ENCODE measurements around the gene MRGPRE.

MRGPRE gene

GRCh38 chr11:3200388-3201111, 31.7 kb downstream of the MRGPRE start:
- POLR2A ChIA-PET = no interaction called here
- no peak for TF ChIP-seq HDGF (IDR thresholded peaks at IDR 0.05; ENCODE audit: borderline replicate concordance)
- no peak for TF ChIP-seq L3MBTL2 (conservative IDR thresholded peaks at IDR 0.05)
- no peak for DNase-seq (ENCODE audit: extremely low spot score)
- CTCF ChIA-PET = no interaction called here

- no peak for TF ChIP-seq ARNT (IDR thresholded peaks at IDR 0.05)
- TF ChIP-seq SP1 (IDR thresholded peaks at IDR 0.05) = no peak
- no peak for TF ChIP-seq TARDBP (IDR thresholded peaks at IDR 0.05)
- no peak for TF ChIP-seq ELF4 (IDR thresholded peaks at IDR 0.05)
- TF ChIP-seq L3MBTL2 (conservative IDR thresholded peaks at IDR 0.05) = no peak
- no peak for TF ChIP-seq PKNOX1 (IDR thresholded peaks at IDR 0.05)
- no peak for TF ChIP-seq FOXK2 (IDR thresholded peaks at IDR 0.05)
- no peak for TF ChIP-seq ZNF384 (IDR thresholded peaks at IDR 0.05)
- TF ChIP-seq NFRKB (IDR thresholded peaks at IDR 0.05) = no peak
- no peak for TF ChIP-seq FOXA1 (IDR thresholded peaks at IDR 0.05)
- TF ChIP-seq FOXM1 (IDR thresholded peaks at IDR 0.05; ENCODE audit: borderline replicate concordance) = no peak
- TF ChIP-seq CTBP1 (IDR thresholded peaks at IDR 0.05; ENCODE audit: borderline replicate concordance) = no peak
- no peak for TF ChIP-seq BHLHE40 (IDR thresholded peaks at IDR 0.05; ENCODE audit: borderline replicate concordance)
- no peak for TF ChIP-seq SUZ12 (IDR thresholded peaks at IDR 0.05)
- TF ChIP-seq LEF1 (IDR thresholded peaks at IDR 0.05; ENCODE audit: borderline replicate concordance) = no peak
- TF ChIP-seq HDGF (IDR thresholded peaks at IDR 0.05; ENCODE audit: borderline replicate concordance) = no peak
- ChIA-PET CTCF (no interaction called here), POLR2A (no interaction called here)
- no peak for DNase-seq (ENCODE audit: extremely low spot score)
Observed at GRCh38 chr11:3199537-3200295, 32.5 kb downstream of the MRGPRE start.

GRCh38 chr11:3198815-3199214, 33.4 kb downstream of the MRGPRE start:
- ChIA-PET POLR2A (no interaction called here), CTCF (no interaction called here)
- TF ChIP-seq FOXM1 (IDR thresholded peaks at IDR 0.05; ENCODE audit: borderline replicate concordance) (no peak), FOXA1 (IDR thresholded peaks at IDR 0.05) (no peak), CTBP1 (IDR thresholded peaks at IDR 0.05; ENCODE audit: borderline replicate concordance) (no peak), BHLHE40 (IDR thresholded peaks at IDR 0.05; ENCODE audit: borderline replicate concordance) (no peak), SUZ12 (IDR thresholded peaks at IDR 0.05) (no peak), HDGF (IDR thresholded peaks at IDR 0.05; ENCODE audit: borderline replicate concordance) (no peak), SP1 (IDR thresholded peaks at IDR 0.05) (no peak), ARNT (IDR thresholded peaks at IDR 0.05) (no peak), PKNOX1 (IDR thresholded peaks at IDR 0.05) (no peak), ZNF384 (IDR thresholded peaks at IDR 0.05) (no peak), FOXK2 (IDR thresholded peaks at IDR 0.05) (no peak), NFRKB (IDR thresholded peaks at IDR 0.05) (no peak), LEF1 (IDR thresholded peaks at IDR 0.05; ENCODE audit: borderline replicate concordance) (no peak), ELF4 (IDR thresholded peaks at IDR 0.05) (no peak), TARDBP (IDR thresholded peaks at IDR 0.05) (no peak), L3MBTL2 (conservative IDR thresholded peaks at IDR 0.05) (no peak)
- no peak for DNase-seq (ENCODE audit: extremely low spot score)

GRCh38 chr11:3197878-3198528, 34.2 kb downstream of the MRGPRE start:
- ChIA-PET POLR2A (no interaction called here), CTCF (interaction anchor here (0.5 kb wide), 1 partner anchor 28 kb away, joined by 3 read pairs; no protein-coding TSS in a partner anchor)
- DNase-seq (ENCODE audit: extremely low spot score) = no peak
- no peak for TF ChIP-seq ARNT (IDR thresholded peaks at IDR 0.05)
- TF ChIP-seq FOXK2 (IDR thresholded peaks at IDR 0.05) = no peak
- TF ChIP-seq FOXA1 (IDR thresholded peaks at IDR 0.05) = no peak
- no peak for TF ChIP-seq ZNF384 (IDR thresholded peaks at IDR 0.05)
- TF ChIP-seq BHLHE40 (IDR thresholded peaks at IDR 0.05; ENCODE audit: borderline replicate concordance) = no peak
- TF ChIP-seq PKNOX1 (IDR thresholded peaks at IDR 0.05) = no peak
- TF ChIP-seq NFRKB (IDR thresholded peaks at IDR 0.05) = no peak
- no peak for TF ChIP-seq ELF4 (IDR thresholded peaks at IDR 0.05)
- TF ChIP-seq L3MBTL2 (conservative IDR thresholded peaks at IDR 0.05) = no peak
- TF ChIP-seq LEF1 (IDR thresholded peaks at IDR 0.05; ENCODE audit: borderline replicate concordance) = no peak
- TF ChIP-seq SUZ12 (IDR thresholded peaks at IDR 0.05) = no peak
- no peak for TF ChIP-seq FOXM1 (IDR thresholded peaks at IDR 0.05; ENCODE audit: borderline replicate concordance)
- no peak for TF ChIP-seq TARDBP (IDR thresholded peaks at IDR 0.05)
- TF ChIP-seq SP1 (IDR thresholded peaks at IDR 0.05) = no peak
- TF ChIP-seq CTBP1 (IDR thresholded peaks at IDR 0.05; ENCODE audit: borderline replicate concordance) = no peak

GRCh38 chr11:3197044-3197695, 35.0 kb downstream of the MRGPRE start:
- no peak for TF ChIP-seq HDGF (IDR thresholded peaks at IDR 0.05; ENCODE audit: borderline replicate concordance)
- no peak for TF ChIP-seq ARNT (IDR thresholded peaks at IDR 0.05)
- no peak for TF ChIP-seq BHLHE40 (IDR thresholded peaks at IDR 0.05; ENCODE audit: borderline replicate concordance)
- no peak for TF ChIP-seq CTBP1 (IDR thresholded peaks at IDR 0.05; ENCODE audit: borderline replicate concordance)
- ChIA-PET CTCF (no interaction called here), POLR2A (no interaction called here)
- DNase-seq (ENCODE audit: extremely low spot score) = no peak

Measured in HEK293T (cell line).